ENCODE measurements around the gene IMMP1L. TPM values are rescaled to one million over a fixed set of nuclear protein-coding genes. Genes with fewer than 3 reads are reported as not detected.
"Not testable (repeated sequence)": the region's sequence is repeated elsewhere in the genome, so short reads cannot be mapped to it uniquely, and the experiment has no call there.

Gene IMMP1L
- total RNA-seq, result 10 to 100 TPM; 19.3 to 27.7 TPM
- long read RNA-seq, partial matches to known transcripts, result 1 of 3 reads
- long read RNA-seq, other reads (novel, unspliced or antisense), result 0 of 3 reads

GRCh38 chr11:31509429-31510345, at the start of gene IMMP1L, which contains the start of gene ELP4:
TSS of gene IMMP1L (minus strand) at chr11:31509622. CDS start at chr11:31463276, 46,346 bp downstream.
TSS of gene ELP4 (plus strand) at chr11:31509767. CDS start at chr11:31509785, 18 bp downstream.
- peak; percentile 100 for ATAC-seq
- intact Hi-C loops (cut with DNase I), result loop anchor here in 1 of 2 donors (10.0 kb wide), 1 partner anchor 115 kb away; no protein-coding TSS in a partner anchor
- DNase-seq, result peak; percentile 96

GRCh38 chr11:31558001-31558400, 48.6 kb upstream of the IMMP1L start:
- intact Hi-C loops (cut with DNase I), result no loop called here
- DNase-seq (no peak), ATAC-seq (peak in 1 of 2 donors; percentile 24)

- ATAC-seq, result no peak
- DNase-seq, result no peak
- intact Hi-C loops (cut with DNase I), result no loop called here
Measured at GRCh38 chr11:31555938-31556337, 46.5 kb upstream of the IMMP1L start.

GRCh38 chr11:31542862-31543261, 33.4 kb upstream of the IMMP1L start:
- intact Hi-C loops (cut with DNase I), result no loop called here
- DNase-seq (no peak), ATAC-seq (no peak)

GRCh38 chr11:31535479-31535878, 26.1 kb upstream of the IMMP1L start:
- intact Hi-C loops (cut with DNase I), result no loop called here
- ATAC-seq (no peak), DNase-seq (no peak)

GRCh38 chr11:31531293-31531692, 21.9 kb upstream of the IMMP1L start:
- DNase-seq, result no peak
- no peak for ATAC-seq
- intact Hi-C loops (cut with DNase I), result no loop called here

GRCh38 chr11:31529701-31530100, 20.3 kb upstream of the IMMP1L start:
- DNase-seq (no peak), ATAC-seq (no peak)
- intact Hi-C loops (cut with DNase I), result no loop called here

- DNase-seq (no peak), ATAC-seq (no peak)
- intact Hi-C loops (cut with DNase I), result no loop called here
Measured at GRCh38 chr11:31529189-31529588, 19.8 kb upstream of the IMMP1L start.

- DNase-seq (no peak), ATAC-seq (no peak)
- intact Hi-C loops (cut with DNase I), result no loop called here
Measured at GRCh38 chr11:31521497-31522150, 12.2 kb upstream of the IMMP1L start.

GRCh38 chr11:31512117-31512516, 2.7 kb upstream of the IMMP1L start:
- ATAC-seq, result no peak
- intact Hi-C loops (cut with DNase I), result loop anchor here in 1 of 2 donors (10.0 kb wide), 1 partner anchor 117 kb away; no protein-coding TSS in a partner anchor
- DNase-seq, result no peak

- DNase-seq, result no peak
- ATAC-seq, result peak in 1 of 2 donors; percentile 13
- intact Hi-C loops (cut with DNase I), result no loop called here
Measured at GRCh38 chr11:31509051-31509428, 382 bp downstream of the IMMP1L start.

GRCh38 chr11:31500560-31500959, 8.9 kb downstream of the IMMP1L start:
- intact Hi-C loops (cut with DNase I), result no loop called here
- ATAC-seq (no peak), DNase-seq (no peak)

- no peak for ATAC-seq
- intact Hi-C loops (cut with DNase I), result no loop called here
- no peak for DNase-seq
Measured at GRCh38 chr11:31499576-31500178, 9.7 kb downstream of the IMMP1L start.

- DNase-seq; ATAC-seq; intact Hi-C loops (cut with DNase I): not testable (repeated sequence)
Measured at GRCh38 chr11:31493762-31494161, 15.7 kb downstream of the IMMP1L start.

- no peak for ATAC-seq
- no peak for DNase-seq
Measured at GRCh38 chr11:31493235-31493634, 16.2 kb downstream of the IMMP1L start.

GRCh38 chr11:31492320-31492913, 17.0 kb downstream of the IMMP1L start:
- DNase-seq (no peak), ATAC-seq (peak; percentile 30 to 51)
- intact Hi-C loops (cut with DNase I), result no loop called here

More at GRCh38 chr11:31493235-31493634, 16.2 kb downstream of the IMMP1L start:
- intact Hi-C loops (cut with DNase I), result no loop called here

- intact Hi-C loops (cut with DNase I), result loop anchor here in 1 of 2 donors (10.0 kb wide), 1 partner anchor 387 kb away; no protein-coding TSS in a partner anchor
- ATAC-seq (no peak), DNase-seq (no peak)
Measured at GRCh38 chr11:31487848-31488247, 21.6 kb downstream of the IMMP1L start.

GRCh38 chr11:31484497-31484896, 24.9 kb downstream of the IMMP1L start:
- intact Hi-C loops (cut with DNase I), result loop anchor here in 1 of 2 donors (10.0 kb wide), 1 partner anchor 390 kb away; no protein-coding TSS in a partner anchor
- DNase-seq (no peak), ATAC-seq (no peak)

- DNase-seq, result no peak
- no peak for ATAC-seq
- intact Hi-C loops (cut with DNase I), result loop anchor here in 1 of 2 donors (10.0 kb wide), 1 partner anchor 394 kb away; no protein-coding TSS in a partner anchor
Measured at GRCh38 chr11:31480930-31481329, 28.5 kb downstream of the IMMP1L start.
